AML-193 (cell line): ENCODE results near the gene HOXC12.

Experiments used
- DNase-seq, 2 experiments: peaks; one replicate each; lab custom pipeline; 2025; lab: John Stamatoyannopoulos, UW

Gene HOXC12, protein sequence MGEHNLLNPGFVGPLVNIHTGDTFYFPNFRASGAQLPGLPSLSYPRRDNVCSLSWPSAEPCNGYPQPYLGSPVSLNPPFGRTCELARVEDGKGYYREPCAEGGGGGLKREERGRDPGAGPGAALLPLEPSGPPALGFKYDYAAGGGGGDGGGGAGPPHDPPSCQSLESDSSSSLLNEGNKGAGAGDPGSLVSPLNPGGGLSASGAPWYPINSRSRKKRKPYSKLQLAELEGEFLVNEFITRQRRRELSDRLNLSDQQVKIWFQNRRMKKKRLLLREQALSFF

DNA sequence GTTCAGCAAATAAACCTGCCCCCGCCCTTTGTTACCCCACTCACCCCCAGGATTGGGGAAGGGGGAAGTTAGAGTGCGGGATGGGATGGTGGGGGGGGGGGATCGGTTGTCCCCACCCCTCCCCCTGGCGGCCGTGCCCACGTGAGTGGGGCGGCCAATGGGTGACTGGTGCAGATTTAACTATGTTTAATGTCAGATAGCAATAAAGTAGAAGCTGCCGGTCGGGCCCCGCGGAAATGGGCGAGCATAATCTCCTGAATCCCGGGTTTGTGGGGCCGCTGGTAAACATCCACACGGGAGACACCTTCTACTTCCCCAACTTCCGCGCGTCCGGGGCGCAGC lies at the start of gene HOXC12:
Gene HOXC12 (plus strand): TSS at position 210 of the 342 bp plus-strand sequence. CDS start 27 bp downstream, at position 237.
- DNase-seq = no peak

DNA sequence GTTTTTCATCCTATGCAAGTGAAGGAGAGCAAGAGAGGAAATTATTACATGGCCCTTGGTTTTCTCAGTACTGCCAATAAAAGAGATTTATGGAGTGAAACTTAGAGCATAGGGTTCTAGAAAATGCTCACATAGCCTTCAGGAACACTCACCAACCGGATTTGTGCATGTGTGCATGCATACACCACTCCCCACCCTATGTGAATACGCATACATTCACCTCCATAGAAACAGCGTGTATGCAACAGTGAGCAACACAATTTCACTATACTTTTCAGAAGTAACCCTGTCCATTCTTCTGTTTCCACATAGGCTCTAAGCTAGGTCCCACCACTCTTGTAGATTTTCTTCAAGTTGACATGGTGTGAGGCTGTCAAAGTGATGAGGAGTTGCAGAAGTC lies 47.6 kb upstream of the HOXC12 start:
- DNase-seq = no peak

DNA sequence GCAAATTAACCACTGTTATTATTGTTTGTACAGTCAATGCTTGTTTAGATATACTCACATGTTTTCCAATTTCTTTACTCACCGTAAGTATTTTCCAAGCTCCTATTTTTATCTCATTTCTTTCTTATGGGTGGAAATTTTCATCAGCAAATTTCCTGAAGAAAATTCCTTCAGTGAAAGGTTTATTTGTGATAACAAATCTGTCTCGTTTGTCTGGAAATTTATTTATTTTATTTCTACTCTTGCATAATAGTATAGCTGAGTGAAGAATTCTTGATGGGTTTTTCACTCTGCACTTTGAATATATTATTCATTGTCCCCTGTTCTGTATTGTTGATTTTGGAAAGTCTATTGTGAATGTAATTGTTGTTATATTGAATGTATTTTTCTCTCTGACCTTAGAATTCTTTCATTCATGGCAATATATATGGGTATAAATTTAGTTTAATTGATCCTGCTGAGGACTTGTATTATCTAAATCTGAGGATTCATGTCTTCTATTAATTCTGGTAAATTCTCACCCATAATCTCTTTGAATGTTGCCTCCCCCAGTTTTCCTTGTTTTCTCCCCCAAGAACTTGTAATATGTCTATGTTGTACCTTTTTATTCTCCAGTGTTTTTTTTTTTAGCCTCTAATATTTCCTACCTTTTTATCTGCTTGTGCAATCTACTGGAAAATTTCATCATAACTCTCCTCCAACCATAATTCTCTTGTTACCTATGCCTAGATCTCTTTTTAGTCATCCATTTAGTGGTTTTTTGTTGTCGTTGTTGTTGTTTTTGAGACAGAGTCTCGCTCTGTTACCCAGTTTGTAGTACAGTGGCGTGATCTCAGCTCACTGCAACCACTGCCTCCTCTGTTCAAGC lies 37.7 kb upstream of the HOXC12 start:
- DNase-seq = no peak

DNA sequence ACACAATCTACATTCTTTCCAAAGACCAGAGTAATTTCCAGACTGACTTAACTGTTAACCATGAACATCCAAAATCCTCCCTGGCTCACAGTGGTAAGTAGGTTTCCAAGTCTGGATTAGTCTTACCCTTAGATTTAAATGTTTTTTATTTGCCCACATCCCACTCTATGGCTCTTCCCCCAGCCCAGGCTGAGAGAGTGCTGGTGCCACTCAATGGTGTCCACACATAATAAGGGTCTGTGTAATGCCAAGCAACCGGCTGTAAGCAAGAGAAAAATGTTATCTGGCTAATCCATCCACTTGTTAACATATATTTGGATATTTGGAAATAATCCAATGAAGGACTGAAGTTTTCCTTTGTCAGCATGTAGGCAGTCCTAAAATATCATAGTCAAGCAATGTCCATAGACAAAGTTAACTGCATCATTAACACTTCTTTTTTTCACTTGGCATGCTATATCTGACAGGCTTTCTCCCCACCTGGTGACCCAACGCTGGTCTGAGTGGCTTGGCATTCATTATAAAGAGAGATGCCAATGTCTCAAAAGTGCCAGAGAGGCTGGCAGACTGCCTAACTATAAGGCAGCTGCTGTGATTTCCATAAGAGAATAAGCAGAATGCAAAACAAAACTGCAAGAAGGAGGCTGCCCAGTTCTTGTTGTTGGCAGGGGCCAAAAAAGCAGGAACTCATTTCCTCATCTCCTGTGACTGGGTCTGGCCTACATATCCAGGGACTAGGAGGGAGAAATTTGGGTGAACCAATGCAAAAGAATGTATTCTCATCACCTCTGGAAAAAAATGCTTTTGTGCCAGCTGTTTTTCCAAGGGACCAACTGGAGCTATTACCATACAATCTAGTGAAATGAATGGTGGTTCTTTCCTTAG lies 29.9 kb upstream of the HOXC12 start:
- DNase-seq = no peak

DNA sequence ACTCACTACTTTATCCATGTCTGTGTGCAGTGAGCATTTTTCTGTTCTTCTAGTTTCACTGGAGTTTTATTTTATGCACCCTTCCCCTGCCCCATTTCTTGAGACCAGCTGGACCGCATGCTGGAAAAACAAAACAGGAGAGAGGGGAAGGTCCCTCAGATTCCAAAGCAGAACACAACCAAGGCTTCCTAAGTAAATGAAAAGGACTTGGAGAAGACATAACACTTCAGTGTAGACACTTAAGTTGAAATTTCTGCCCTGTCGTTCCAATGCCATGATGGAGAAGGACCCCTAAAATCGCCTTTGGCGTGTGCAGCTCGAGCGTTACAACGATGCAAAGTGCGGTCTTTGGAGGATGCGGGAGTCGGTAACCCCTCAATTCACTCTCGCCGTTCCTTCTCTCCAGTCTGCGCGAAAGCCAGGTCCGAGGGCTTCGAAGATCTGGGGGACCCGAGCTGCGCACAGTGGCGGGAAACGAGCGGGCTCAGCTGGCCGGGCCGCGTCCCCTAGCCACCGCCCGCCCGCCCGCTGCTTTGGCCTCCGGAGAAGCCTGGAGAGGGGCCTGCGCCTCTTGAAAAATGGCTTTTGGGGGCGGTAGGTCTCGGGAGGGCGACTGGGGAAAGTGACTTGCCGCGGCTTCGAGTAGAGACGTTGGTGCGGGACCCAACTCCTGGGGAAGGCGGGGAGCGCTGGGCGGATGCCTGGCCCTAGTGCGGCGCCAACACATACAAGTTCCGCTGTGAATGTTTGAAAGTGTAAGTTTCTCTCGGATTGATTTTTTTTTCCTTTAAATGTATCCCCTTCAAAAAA lies 27.3 kb upstream of the HOXC12 start:
- no peak for DNase-seq

DNA sequence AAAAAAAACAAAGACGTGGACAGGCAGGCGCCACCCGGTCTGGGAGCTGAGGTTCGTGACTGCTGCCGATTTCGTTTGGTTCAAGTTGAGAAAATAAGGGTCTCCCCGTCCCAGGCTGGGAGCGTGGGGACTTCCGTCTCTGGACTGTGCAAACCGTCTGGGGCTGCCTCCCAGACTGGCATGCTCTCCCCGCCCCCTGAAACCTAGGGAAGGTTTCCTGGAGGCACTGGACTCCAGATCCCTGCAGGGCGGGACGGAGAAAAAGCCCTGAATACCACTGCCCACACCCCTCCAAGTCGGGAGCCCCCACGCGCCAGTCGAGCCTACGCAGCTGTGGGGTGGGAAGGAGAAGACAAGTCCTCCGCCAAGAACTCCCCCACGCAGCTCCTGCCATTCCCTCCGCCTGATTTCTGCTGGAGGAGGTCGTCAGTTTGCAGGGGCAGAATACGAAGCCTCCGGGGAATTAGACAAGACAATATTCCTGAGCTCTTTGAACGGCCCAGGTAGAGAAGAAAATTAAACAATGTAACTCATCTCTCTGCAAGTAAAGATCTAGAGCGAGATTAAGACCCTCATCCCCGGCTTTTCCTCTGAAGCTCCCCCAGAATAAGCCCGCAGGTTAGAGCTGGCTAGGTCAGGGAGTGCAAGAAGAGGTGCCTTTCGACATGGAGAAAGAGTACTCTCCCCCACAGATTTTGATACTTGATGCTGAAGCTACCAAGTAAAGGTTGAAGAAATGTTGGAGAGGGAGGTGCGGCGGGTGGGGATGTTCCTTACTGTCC lies 26.5 kb upstream of the HOXC12 start:
- no peak for DNase-seq

DNA sequence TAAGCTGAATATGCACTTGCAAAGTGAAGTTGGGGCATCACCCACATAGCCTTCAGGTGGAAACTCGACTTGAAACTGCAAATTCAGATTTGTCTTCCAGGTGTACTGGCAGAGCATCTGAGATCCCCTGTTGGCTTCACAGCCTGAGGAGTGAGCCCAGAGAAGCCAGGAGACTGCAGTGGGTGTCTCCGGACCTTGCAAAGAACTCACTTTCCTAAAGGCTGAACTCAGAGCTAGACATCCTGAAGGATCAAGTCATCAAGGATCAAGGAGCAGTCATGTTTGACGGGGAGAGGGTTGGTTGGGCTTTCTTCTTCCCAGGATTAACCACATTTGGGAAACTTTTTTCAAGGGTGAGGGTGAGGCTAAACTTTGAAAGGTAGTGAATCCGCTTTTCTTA lies 25.2 kb upstream of the HOXC12 start:
- DNase-seq = no peak

DNA sequence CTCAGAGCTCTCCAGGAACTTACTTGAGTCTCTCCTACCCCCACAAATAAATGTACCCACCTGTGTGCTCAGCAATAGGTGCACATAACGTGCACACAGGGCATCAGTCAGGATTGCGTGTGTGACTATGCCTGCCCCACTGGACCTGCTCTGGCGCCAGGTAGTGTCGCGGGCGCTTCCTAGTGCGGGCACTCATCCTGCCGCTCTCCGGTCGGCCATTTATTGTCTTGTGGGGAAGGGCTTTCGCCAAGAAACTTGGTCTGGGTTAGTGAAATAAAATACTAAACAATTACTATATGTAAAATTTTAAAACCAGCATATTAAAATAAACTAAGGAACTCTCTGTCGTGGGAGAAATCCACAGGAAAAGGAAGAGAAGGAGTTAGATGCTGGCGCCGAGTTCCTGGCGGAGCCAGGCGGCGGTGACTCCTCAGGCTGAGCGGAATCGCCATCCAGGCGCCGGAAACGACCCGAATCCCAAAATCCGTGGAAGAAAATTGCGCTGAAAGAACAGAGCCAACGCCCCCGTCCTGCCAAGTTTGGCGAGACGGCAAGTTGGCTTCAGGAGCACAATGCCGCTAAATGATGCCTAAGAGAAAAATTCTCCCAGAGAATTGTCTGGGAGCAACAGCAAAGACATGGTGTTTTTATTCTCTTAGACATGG lies 24.0 kb upstream of the HOXC12 start:
- DNase-seq = no peak

DNA sequence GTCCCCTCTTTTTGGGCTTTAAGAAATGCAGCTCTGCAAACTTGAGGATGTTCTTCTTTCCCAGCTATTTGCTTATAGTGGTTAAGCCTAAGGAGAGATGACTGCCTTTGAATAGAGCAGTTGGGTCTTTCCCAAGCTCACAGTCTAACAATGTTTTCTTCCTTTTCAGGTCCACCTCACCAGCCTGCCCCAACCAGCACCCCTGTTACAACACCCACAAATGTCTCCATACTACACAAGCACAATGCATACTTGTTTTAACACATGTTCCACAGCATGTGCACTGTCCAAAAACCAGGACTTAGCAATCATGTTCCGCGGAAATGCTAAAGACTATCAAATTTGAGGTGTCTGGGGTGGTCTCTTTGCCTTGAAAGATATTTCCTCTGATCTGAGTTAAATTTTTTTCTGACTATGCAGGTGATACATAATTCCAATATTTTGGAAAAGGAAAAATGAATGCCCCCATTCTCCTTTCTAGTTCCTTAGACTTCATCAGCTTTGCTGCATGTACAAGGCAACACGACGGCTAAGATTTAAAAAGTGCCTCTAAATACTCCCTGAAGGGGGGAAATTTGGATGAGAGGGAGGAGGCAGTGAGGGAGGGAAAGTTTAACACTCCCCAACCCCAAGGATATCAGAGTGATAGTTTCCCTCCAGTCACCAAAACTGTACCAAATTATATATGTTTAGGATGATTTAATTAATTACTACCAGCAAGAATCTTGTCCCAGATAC lies 22.7 kb upstream of the HOXC12 start:
- DNase-seq = no peak

DNA sequence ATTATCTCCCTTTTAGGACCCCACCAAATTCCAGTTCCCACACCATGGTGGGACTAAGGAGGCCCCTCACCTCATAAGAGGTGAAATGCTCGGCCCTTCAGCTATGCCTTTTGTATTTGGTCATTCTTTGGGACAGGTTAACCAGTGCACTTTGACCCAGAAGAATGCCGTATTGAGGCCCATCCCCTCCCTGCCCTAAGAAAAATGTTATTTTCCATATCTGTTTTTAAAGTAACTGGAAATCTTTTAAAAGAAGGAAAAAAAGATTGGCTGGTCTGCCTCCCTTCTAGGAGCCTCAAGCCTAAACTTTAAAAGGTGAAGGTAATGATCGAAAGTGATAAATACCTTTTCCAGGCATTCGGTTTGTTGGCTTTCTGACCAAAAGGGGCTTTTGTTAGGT lies 21.8 kb upstream of the HOXC12 start:
- no peak for DNase-seq

DNA sequence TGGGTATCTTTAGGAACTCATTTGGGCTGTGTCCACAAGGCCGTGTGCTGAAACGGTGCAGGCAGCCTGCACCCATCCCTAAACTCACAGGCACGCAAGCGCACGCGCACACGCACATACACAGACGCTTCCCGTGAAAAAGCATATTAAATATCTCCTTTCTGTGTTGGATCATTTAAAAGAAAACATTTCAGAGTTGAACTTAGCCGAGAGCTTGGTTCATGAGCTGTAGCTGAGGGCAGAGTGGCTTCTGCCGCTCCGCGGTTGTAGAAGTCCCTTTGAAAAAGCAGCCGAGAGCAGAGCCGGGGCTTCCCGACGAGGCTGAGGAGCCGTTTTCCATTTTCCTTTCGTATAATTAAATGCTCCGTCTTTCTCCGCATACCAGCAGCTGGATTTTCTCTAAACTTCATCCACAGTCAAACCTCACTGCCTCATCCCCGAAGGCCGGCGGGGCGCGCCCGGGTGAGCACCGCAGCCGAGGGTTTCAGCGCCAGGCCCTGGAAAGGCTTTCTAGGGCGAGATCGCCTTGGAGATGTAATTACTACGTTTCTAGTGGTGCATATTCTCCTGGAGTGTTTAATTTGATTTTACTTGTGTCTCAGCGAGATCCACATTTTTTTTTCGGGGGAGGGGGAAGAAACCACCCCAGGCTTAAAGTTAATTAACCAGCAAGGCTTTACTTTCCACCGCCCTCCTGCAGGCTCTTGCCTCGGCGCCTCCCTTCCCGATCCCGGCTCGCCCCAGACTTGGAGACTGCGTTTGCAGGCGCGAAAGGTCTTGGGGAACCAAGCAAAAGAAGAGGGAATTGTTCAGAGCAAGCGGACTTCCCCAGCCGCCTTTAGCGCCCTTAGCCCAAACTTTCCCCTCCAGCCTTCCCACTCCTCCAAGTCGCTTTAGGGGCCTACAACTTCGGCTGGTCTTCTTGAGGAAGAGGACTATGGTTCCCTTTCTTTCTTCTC lies 19.0 kb upstream of the HOXC12 start:
- DNase-seq = no peak

DNA sequence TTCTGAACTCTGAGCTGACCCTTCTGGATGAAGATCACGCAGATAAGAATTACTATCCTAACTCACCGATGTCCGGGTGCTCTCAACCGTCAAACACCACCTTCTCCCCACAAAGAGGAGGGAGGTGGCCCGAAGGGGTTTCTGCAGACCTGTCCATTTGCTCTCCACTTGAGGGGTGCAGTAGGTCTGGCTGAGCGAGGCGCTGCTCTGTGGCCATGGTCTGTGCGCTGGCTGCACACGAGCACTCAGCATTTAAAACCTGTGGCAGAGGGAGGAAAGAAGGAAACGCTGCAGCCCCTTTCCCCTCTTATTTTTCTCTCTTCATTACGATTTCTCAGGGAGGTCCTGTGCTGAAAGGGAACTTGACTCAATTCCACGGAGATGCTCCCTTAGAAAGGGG lies 17.6 kb upstream of the HOXC12 start:
- DNase-seq = no peak

DNA sequence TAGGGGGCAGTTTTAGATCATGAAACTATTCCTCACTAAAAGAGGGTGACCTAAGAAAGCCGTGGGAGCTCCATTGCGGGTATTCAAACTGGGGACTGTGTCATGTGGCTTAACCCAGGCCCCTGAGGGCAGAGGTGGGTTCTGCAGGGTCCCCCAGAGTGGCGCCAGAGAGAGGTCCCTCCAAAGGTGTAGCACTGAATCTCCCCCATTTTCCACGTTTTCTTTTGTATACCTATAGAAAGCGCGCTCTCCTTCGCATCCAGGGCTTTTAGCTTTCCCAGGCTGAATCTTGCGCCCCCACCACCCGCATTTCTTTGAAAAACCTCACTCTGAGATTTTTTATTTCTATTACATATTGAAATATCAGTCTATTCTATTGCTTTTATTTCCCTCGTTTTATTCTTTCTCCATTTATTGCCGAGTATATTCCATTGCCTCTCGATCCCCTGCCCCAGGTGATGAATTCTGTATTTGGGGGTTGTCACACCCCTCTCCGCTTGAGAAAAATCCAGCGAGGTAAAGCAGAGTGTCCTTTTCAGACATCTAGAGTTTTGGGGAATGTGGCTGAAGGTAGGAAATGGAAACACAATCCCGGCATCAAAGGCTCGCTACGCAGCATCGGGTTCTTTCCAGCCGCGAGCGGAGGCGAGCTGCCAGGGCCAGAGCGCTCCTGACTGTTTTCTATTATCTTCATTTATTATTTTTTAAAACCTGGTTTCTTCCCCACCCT lies 16.9 kb upstream of the HOXC12 start:
- DNase-seq = no peak

DNA sequence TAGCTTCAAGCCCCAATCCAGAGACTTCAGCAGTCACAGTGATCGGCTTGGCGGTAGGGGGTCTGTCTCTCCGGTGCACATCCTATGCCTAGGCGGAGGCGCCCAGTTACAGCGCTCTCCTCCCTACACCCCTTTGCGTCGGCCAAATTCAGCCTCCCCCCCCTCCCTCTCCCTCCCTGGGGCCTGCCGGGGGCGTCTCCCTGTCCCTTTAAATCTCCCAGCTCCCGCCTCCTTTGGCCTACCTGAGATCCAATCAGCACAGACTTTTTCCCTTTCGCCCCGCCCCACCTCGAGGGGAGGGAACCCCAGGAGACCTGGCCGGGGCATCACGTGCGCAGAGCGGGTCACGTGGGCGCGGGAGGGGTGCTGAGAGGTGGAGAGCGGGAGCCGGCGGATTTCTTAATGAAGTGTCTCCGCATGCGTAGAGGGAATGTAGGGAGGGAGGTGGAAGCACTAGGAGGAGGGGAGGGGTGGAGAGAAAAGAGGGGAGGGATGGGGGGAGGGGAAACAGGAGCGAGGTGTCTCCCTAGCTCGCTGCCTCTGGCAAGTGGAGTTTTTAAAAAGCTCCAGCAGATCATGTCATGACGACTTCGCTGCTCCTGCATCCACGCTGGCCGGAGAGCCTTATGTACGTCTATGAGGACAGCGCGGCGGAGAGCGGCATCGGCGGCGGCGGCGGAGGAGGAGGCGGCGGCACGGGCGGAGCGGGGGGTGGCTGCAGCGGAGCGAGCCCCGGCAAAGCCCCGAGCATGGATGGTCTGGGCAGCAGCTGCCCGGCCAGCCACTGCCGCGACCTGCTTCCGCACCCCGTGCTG lies 16.2 kb upstream of the HOXC12 start, which contains the start of gene HOXC13:
Gene HOXC13 (plus strand): TSS at position 506 of the 815 bp plus-strand sequence. CDS start 76 bp downstream, at position 582.
- no peak for DNase-seq

DNA sequence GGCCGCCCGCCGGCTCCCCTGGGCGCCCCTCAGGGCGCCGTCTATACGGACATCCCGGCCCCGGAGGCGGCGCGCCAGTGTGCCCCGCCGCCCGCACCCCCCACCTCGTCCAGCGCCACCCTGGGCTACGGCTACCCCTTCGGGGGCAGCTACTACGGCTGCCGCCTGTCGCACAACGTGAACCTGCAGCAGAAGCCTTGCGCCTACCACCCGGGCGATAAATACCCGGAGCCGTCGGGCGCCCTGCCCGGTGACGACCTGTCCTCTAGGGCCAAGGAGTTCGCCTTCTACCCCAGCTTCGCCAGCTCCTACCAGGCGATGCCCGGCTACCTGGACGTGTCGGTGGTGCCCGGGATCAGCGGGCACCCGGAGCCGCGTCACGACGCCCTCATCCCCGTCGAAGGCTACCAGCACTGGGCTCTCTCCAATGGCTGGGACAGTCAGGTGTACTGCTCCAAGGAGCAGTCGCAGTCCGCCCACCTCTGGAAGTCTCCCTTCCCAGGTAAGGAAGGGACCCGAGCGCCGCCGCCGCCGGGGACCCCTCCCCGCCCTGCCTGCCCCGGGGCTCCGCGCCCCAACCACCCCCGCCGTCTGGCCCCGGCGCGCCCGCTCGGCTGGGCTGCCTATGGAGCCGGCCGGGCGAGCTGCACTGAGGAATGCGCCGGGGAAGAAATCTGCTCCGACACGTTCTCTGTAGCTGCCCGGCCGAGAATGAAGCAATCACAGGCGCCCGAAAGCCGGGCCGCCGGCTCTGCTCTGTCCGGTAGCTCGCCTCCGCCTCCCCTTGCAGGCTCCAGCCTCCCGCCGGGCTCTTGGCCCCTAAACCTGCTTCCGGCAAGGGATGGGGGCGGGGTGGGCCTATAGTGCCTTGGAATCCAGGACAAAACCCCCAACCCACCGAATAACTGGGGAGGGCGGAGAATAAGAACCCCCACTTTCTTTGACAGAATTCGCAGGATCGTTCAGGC lies 15.3 kb upstream of the HOXC12 start:
- DNase-seq = no peak
